Adrenal gland (tissue), 5 donors: ENCODE measurements around the gene NMNAT1.

Experiments
- CTCF ChIP-seq, 6 experiments: fragments of 450-650 bp in 4 of 6; fragments of 200-600 bp in 2 of 6; sonication (generic) in 1 of 6; IDR thresholded peaks; 1 replicate in 5 of 6; 2 replicates in 1 of 6; pipeline versions ENCODE4 v1.5.1 to v1.8.0; 2016 to 2021; ENCODE audit warnings: antibody characterized with exemption in 6 of 6, mild to moderate bottlenecking in 2 of 6, moderate library complexity in 1 of 6
- POLR2A ChIP-seq, 2 donors: fragments of 450-650 bp; IDR thresholded peaks; one replicate each; pipeline ENCODE4 v1.6.1; 2017; ENCODE audit warnings: antibody characterized with exemption in 2 of 2, mild to moderate bottlenecking in 2 of 2, moderate library complexity in 1 of 2
- donor health status: DM: no; HTN: no; CAD: no.

- no peak for TF ChIP-seq CTCF (IDR thresholded peaks at IDR 0.05)
- no peak for TF ChIP-seq POLR2A (IDR thresholded peaks at IDR 0.05)
Observed at GRCh38 chr1:10025354-10025753, 82.1 kb downstream of the NMNAT1 start.
